ENCODE data around the gene B3GNT5.
A peak's percentile ranks its signal among the peaks of the same experiment; 100 is the strongest.

Gene B3GNT5

GRCh38 chr3:183265157-183265642, 12.1 kb downstream of the B3GNT5 start:
- DNase-seq, result peak in 16 of 56 donors; percentile 15 to 55 (median 27)

- peak in 14 of 56 donors; percentile 11 to 53 (median 26) for DNase-seq
Measured at GRCh38 chr3:183265834-183266417, 12.9 kb downstream of the B3GNT5 start.

DNA sequence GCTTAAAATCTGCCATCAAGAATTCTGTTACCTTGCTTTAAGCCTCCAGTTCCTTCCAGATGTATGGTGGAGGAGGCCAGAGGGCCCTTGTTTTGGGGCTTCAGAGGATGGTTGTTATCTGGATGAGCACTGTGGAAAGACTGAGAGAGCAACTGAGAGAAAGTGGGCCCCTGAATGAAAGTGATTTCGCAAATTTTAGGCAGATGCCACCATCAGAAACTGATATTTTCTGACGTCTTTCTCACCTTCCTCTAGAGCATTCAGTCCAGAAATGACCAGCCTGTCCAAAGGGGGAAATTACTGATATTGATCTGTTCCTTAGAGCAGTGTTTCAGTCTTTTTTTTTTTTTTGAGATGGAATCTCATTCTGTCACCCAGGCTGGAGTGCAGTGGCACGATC, 13.4 kb downstream of the B3GNT5 start:
- DNase-seq, result no peak

DNA sequence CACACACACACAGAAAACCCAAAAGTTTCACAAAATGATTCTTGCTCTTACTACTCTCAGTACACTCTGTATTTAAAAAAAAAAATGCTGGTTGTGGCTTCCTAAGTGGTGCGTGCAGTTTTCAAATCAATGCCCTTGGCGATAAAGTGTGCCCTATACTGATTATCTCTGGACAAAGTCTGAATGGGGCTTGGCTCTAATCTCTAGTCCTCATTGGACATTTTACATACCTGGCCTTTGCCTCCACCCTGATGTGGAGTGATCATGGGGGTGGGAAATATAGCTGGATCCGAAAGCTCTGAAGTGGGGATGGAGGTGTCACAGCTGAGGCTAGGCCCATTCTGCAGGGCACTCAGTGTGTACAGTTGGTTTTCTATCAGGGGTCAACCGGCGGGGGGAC, 14.1 kb downstream of the B3GNT5 start:
- no peak for DNase-seq

GRCh38 chr3:183268366-183268765, 15.3 kb downstream of the B3GNT5 start:
- no peak for DNase-seq

GRCh38 chr3:183269345-183269744, 16.3 kb downstream of the B3GNT5 start:
- no peak for DNase-seq

- DNase-seq, result no peak
Measured at GRCh38 chr3:183270344-183270743, 17.3 kb downstream of the B3GNT5 start.

- no peak for DNase-seq
Measured at GRCh38 chr3:183272142-183272541, 19.1 kb downstream of the B3GNT5 start.

GRCh38 chr3:183272791-183273190, 19.7 kb downstream of the B3GNT5 start:
- DNase-seq, result no peak

DNA sequence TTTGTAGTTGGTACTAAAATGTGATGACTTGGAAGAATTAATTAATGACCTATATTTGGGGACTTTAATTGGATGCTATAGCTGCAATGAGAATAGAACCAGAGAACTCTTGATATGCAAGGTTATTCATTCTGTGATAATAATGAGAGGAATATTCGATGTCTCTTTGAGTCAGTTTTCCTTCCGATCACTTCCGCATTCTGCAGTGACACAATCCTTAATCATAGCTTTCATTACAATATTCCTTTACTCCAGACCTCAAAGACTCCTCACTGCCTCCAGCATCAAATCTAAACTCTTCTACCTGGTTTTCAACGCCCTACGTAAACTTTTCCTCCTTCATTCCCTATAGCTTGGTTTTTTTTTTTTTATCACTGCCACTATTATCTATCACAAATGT, 21.6 kb downstream of the B3GNT5 start:
- no peak for DNase-seq

GRCh38 chr3:183275418-183275817, 22.4 kb downstream of the B3GNT5 start:
- no peak for DNase-seq

DNA sequence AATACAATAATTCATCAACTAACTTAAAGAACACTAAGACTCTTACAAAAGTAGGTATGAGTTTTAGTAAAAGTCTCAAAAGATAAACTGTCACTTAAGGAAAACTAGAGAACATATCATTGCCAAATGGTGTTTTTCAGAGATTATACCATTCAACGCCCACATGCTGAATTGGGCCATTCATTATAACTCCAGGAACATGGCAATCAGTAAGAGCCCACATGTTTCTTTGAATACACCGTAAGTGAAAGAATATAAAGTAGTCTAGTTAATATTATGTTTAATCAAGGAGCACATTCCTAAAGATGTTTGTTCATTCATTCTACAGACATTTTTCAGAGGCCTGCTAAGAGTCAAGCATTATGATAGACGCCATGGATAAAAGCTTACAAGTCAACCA, 22.9 kb downstream of the B3GNT5 start:
- no peak for DNase-seq

DNA sequence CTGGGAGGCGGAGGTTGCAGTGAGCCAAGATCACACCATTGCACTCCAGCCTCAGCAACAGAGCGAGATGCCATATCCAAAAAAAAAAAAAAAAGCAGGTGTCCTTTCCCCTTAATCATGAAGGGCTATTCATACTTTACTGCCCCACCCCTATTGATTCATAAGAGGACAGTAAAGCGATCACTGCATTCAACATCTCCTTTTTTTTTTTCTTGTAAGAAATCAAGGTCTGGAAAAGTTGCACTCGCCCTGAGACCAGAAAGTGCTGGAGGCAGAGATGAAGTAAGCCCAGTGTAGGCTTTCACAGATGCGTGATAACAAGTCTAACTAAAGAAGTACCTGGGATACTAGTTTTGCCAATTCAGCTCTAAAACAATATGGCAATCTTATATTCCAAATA, 24.2 kb downstream of the B3GNT5 start:
- DNase-seq, result no peak

DNA sequence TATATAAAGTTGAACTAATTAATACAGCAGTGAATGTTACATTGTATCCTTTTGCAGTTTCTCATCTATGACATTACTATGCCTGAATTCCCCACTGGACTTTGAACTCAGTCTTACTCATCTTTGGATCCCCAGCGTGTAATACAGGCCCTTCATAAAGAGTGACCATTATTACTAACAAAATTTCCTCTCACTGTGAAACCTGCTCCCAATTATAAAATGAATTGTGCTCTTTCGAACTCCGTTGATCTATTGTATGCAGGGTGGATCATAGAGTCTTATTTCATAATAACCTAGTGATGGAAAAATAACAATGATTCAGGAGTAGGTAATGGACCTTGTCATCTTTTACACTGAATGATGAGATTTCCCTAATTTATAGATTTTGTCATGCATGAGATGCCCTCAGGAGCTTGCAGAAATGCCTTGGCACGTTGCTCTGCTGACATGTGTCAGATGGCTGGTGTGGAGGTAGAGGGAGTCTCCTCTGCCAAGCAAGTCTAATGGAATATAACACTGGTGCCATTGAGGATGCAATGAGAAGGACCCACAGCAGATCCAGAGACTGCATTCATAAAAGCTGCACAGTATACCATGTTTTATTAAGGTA, 25.5 kb downstream of the B3GNT5 start:
- DNase-seq, result no peak

- no peak for DNase-seq
Measured at GRCh38 chr3:183279371-183279770, 26.3 kb downstream of the B3GNT5 start.

DNA sequence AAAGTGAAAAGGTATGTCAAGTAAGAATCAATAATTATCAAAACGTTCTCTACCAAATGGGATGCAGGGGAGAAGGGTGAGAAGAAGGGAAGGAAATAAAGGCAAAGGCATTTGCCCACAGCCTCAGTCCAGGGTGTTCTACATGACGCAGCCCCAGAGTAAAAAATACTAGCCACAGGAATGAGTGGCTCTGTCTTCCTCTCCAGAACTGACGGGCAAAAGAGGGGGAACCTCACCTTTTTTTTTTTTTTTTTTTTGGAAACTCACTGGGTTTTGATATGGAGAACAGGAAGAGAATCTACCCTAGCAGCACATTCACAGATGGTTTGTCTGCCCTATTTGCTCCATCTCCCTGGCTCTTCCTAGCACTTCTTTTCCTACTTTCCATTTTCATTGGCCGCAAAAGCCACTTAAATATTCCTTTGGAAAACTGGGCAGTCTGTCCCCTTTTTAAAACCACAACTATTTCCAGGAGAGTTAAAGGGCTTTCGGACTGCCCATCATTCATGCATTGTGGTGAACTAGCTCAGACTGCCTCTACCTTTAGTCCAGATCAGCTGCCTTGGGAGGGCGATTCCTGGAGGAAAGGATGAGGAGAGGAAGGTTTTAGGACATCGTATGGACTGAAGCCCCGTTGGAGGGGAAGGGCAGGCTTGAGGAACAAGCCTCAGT, 28.2 kb downstream of the B3GNT5 start:
- DNase-seq, result no peak

- no peak for DNase-seq
Measured at GRCh38 chr3:183283886-183284285, 30.8 kb downstream of the B3GNT5 start.

GRCh38 chr3:183284570-183284969, 31.5 kb downstream of the B3GNT5 start:
- DNase-seq, result no peak

DNA sequence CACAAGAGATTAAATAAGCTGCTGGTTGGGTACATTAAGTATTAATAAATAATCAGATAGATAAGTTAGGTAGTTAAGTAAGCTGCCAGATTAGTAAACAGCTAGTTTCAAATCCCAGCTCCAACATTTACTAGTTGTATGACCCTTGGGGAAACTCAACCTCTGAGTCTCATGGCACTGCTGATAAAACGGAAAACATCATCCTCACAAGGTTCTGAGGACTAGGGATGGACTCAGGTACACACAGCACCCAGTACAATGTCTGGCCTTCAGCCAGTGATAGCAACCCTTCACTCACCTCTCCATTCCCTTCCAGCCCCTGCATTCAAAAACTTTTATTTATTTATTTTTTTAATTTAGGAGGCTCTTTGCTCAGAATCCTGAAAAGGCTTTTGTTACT, 32.3 kb downstream of the B3GNT5 start:
- DNase-seq, result no peak

- peak in 46 of 56 donors; percentile 5 to 89 (median 45) for DNase-seq
Measured at GRCh38 chr3:183285828-183286457, 32.9 kb downstream of the B3GNT5 start.

GRCh38 chr3:183287301-183287971, 34.4 kb downstream of the B3GNT5 start:
- no peak for DNase-seq

GRCh38 chr3:183288117-183288516, 35.1 kb downstream of the B3GNT5 start:
- DNase-seq, result no peak
